Measurements from ENCODE around the gene RNASE7.

Gene RNASE7

GRCh38 chr14:21043974-21044618 lies 1.9 kb downstream of the RNASE7 start:
- DNase-seq: no peak

DNA sequence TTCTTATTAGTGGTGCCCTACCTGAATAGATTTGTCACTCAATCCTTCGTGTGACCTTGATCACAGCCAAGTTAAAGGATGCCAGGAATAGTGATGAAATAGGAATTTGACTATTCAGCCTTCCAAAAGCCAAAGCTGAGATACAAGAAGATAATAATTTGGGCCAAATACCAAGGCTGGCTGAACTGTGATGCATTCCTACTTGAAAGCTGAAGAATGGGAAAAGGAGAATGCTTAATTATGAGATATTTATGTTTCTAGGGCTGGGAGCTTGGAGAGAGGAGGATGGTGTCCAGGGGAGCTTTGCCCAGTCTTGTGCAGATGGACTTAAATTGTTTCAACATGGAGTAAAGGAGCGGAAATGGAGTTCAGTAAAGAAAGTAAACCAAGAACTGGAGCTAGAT lies 5.2 kb downstream of the RNASE7 start:
- DNase-seq: peak; percentile 29

GRCh38 chr14:21048638-21049037 lies 6.5 kb downstream of the RNASE7 start:
- DNase-seq: no peak

DNA sequence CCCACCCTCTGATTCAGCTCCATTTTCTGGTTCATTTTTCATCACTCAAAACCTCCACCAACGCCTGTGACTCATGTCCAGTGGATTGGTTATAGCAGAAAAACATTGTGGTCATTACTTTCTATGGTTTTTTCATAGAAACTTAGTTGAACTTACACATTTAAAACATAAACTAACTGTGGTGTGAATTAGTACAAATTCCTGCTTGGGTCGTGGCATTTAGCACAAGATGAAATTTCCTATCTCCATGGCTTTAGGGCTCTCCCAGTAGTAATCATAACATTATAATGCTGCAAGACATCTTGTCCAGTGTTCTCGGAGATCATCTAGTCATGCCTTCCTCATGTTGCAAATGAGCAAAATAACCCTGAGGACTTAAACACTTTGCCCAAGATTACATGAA lies 7.1 kb downstream of the RNASE7 start:
- DNase-seq: peak; percentile 39

- no peak for DNase-seq
Observed at GRCh38 chr14:21050597-21050996, 8.4 kb downstream of the RNASE7 start.

GRCh38 chr14:21053184-21054122 lies 11.3 kb downstream of the RNASE7 start:
- no peak for DNase-seq

DNA sequence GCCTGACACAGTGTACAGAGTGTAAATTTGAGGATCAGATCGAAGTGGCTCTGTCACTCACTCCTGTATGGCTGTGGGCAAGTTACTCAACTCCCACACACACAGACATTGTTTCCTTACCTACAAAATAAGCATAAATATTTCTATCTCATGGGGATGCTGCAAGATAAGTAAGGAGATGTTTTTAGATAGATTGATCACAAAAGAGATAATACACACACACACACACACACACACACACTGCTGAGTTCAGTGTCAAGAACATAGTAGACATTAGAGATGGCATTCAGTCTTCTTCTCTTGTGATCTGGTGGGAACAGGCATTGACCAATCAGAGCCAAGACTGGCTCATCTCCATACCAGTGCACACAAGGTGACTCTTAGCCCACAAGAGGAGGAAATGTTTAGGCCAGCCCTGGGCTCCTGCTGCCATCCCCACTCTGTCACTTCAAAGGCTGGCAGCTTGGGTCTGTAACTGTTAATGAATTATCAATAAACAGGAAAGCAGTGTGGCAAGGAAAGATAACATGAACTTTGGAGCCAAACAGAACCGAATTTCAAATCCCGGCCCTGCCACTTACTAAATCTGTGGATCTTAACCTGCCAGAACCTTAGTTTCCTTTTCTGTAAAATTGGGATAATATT lies 12.1 kb downstream of the RNASE7 start:
- no peak for DNase-seq

DNA sequence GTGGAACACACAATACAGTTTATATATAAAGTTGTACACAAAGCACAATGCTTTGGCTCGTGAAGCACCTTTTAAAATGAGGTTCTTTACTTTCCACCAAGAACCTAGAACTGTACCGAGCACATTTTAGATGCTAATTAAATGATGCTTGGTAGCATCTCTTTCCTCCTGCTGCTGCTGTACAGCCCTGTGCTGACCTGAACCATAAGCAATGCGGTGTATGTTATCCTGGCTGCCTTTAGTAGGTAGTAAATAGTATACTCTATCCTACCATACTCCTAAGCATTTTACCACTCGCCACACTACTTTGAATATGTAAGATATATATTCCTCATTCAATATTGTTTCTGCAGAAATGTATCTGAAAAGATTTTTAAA lies 12.6 kb downstream of the RNASE7 start:
- no peak for DNase-seq

DNA sequence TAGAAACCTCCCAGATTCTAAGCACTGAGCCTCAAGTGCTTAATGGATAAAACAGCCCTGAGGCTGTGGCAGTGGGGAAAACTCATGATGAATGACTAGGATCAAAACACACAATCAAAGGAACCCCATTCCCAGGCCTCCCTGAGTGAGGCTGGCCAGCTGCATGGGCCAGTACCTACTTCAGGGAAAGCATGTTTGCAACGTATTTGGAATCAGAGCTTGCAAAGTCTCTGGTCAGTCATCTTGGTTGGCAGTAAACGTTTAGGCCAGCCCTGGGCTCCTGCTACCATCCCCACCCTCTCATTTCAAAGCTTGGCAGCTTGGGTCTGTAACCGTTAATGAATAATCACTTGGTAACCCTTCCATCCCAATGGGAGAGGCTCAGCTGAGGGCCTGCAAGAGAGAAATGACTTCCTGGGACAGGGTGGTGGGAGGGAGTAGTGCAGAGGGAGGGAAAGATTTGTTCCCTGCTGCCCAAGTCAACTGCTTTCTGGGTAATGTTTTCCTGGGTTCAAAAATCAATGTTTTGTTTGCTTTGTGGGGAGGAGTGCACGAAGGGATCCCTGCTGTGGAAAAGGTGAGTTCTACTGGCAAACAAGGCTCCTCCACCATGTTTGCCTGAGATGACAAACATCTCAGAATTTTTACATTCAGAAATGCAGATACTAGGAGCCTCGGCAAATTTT lies 13.4 kb downstream of the RNASE7 start:
- no peak for DNase-seq

DNA sequence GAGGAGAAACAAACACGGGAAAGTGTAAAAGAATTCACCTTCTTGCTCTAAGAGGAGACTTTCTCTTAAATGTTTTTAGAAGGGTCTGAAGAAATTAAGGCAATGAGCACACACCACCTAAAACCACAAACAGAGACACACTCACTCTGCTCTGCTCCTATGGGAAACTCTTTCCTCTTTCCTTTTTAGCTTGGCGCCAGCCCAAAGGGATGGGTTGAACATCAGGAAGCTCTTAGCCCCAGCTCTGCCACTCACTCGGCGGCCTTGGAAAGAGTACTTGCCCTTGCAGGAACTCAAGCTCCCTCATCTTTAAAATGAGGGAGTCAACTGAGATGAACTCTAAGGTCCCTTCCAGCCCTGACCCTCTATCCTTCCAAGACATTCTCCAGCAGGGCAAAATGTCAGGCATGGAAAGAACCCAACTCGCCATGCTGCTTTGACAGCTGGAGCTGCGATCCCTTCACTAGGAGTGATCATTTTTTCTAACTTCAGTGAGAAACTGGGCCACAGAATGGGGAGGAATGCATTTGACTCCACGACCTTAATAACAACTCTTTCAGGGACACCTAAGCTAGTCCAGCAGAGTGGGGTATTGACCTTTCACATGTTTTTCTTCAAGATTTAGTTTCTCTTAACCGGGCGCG lies 14.5 kb downstream of the RNASE7 start:
- DNase-seq: peak; percentile 73

DNA sequence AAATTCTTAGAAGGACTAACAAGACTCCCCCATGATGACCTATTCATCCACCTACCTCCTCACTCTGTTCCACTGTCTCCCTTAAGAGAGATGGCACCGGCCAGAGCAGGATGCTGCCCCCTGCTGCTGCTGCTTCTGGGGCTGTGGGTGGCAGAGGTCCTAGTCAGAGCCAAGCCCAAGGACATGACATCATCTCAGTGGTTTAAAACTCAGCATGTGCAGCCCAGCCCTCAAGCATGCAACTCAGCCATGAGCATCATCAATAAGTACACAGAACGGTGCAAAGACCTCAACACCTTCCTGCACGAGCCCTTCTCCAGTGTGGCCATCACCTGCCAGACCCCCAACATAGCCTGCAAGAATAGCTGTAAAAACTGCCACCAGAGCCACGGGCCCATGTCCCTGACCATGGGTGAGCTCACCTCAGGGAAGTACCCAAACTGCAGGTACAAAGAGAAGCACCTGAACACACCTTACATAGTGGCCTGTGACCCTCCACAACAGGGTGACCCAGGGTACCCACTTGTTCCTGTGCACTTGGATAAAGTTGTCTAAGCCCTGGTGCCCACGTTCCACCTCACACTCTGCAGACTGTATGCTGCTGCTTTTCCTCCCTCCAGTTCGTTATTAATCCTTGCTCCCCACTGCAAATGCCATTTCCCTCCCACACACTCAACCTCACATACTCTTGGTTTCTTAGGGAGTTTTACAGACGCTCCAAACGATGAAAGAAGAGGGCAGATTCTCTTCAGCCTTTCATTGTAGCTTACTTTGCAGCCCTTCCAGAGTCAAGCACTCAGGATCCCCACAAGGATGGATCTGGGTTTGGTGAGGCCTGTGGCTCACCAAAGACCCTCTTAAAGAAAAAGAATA lies 15.9 kb downstream of the RNASE7 start, which contains the start of gene RNASE8:
Gene RNASE8, plus strand, starts transcription at position 20 of the 873 bp plus-strand sequence. Its CDS starts 71 bp downstream, at position 91.
- DNase-seq: no peak

- DNase-seq: no peak
Observed at GRCh38 chr14:21058903-21059302, 16.7 kb downstream of the RNASE7 start.

GRCh38 chr14:21059842-21060613 lies 17.9 kb downstream of the RNASE7 start:
- peak; percentile 26 for DNase-seq

GRCh38 chr14:21060614-21061346 lies 18.6 kb downstream of the RNASE7 start:
- DNase-seq: no peak

DNA sequence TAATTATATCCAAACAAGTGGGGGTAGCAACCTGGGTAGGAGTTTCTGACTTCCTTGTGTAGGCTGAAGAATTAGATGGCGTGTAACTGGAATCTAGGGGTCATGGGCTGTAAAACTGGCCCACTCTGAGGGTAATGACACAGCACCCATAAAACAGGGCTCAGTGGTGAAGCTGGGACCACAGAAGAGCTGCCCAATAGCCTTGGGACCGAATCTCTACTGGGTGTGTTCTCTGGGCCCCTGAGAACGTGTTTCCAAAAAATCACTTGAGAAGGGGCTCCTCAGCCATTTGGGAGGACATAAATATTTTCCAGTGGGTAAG lies 19.1 kb downstream of the RNASE7 start:
- DNase-seq: no peak

GRCh38 chr14:21063479-21063878 lies 21.3 kb downstream of the RNASE7 start:
- peak; percentile 90 for DNase-seq

DNA sequence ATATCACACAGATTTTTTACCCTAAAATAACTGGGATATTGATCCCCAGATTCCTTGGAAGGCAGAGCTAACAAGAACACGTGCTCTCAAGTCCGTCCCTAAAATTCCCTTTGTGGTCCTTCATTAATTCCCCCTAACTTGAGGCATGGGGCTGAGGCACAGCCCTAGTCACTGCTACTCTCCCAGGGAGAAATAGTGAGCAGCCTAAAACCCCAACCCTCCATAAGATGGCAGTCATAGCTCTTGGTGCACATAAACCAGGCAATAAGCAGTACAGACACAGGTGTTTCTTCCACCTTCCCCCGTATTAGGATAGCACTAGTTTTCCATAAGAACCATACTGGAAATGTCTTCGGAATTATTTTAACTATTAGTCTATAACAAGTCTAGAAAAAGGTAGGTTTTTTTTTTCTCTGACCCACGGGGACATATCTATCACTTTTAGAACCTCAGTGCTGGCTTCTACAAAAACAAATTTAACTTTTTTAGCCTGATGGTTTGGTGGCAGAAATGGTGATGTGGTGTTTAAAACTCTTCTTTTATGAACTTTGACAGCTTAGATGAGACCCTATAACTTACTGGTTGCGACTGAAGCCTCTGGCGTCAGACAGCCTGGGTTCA lies 24.8 kb downstream of the RNASE7 start:
- no peak for DNase-seq

DNA sequence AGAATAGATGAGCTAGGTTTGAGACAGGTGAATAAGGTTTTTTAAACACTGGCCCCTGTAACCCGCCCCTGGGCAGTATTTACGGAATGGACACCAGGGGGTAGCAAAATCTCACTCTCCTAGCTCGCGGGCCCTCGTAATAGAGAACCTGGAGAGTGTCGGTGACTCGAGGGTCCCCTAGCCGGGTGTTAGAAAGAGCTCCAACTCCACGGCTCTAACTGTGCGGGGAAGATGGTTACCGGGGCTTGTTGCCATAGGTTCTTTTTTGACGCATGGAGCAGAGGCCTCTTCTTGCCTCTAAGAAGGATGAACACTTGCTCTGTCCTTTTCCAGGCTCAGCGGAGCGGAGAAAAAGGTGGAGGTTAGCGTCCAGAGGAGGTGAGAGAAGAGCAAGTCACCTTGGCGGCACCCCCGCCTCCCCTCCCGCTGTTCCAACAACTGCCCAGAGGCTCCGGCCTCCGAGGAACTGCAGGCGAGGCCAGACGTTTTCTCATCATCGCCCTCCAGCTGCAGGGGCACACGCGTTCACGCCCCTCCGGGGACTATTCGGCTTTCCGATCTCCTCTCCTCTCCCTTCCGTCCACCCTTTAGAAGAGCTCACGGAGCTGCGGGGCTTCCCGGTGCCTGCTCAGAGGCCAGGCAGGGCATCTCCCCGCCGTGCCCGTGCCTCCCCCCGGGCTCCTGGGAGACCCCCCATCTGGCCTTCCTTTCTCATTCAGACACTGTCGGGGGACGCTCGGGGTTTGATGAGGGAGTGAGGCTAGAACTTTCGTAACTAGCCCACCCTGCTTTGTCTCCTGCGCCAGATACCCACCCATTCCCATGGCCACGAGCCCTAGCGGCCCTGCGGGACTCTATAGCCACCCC lies 26.6 kb downstream of the RNASE7 start:
- DNase-seq: peak; percentile 73

Data from fibroblast of skin of right quadriceps (primary cell).